HepG2 (cell line): ENCODE results near the gene HHLA2. TPM values are rescaled to one million over a fixed set of nuclear protein-coding genes. Genes with fewer than 3 reads are reported as not detected.

Source experiments
- ATAC-seq: fragments of 200-7000 bp; cut with Tn5 transposase; 3 replicates; pipeline ENCODE4 v1.9.1; 2020; ENCODE audit warnings: mild to moderate bottlenecking, moderate library complexity
- BruUV-seq: library from RNA; stranded (reverse); fragments of 400-500 nt; replicated peaks from 2 replicates; lab custom pipeline; 2021; lab: Mats Ljungman, UMichigan
- CTCF ChIA-PET: fragments of 300-600 bp; formaldehyde crosslinking; extraction: SDS; loops from one replicate; lab custom pipeline; 2021; ENCODE audit warnings: low total read pairs, inconsistent platforms, low intra/inter-chr PET ratio; lab: Yijun Ruan, JAX
- POLR2A ChIA-PET: fragments of 350-600 bp; sonication (Branson Sonifier 250); formaldehyde crosslinking; loops from one replicate; lab custom pipeline; 2020; ENCODE audit warnings: antibody characterized with exemption, inconsistent platforms; lab: Yijun Ruan, JAX
- DNase-seq: peaks from one replicate; pipeline ENCODE4 v3.0.0-alpha.2; 2015; ENCODE audit warnings: low spot score
- FAIRE-seq: peaks from 3 replicates; lab custom pipeline; 2011; peaks lifted over from hg19 to GRCh38; lab: Jason Lieb, UNC
- H2AFZ ChIP-seq: one replicate; pipeline ENCODE4 v1.6.1; 2011; ENCODE audit warnings: low read length, inconsistent platforms
- H3K27ac ChIP-seq: fragments of 300-600 bp; 3 replicates; pipeline ENCODE4 v1.8.0; 2011; ENCODE audit warnings: mixed run types, mild to moderate bottlenecking, mixed read lengths, low read length, inconsistent platforms; ENCODE audit not compliant: insufficient read depth; ENCODE audit errors: extremely low read length
- H3K27me3 ChIP-seq, 2 experiments: fragments of 200-600 bp in 1 of 2; 2 replicates in 1 of 2; 3 replicates in 1 of 2; pipeline versions ENCODE4 v1.6.0 to v1.8.0; 2011; ENCODE audit warnings: low read length in 2 of 2, mild to moderate bottlenecking in 2 of 2, moderate library complexity in 2 of 2, inconsistent platforms in 1 of 2; ENCODE audit not compliant: insufficient read depth in 2 of 2, control insufficient read depth in 1 of 2
- H3K36me3 ChIP-seq, 2 experiments: fragments of 200-600 bp in 1 of 2; replicated peaks in 1 of 2; 2 replicates in 1 of 2; 3 replicates in 1 of 2; pipeline versions ENCODE4 v1.5.1 to v1.8.0; 2011; ENCODE audit warnings: low read length in 2 of 2, inconsistent platforms in 1 of 2; ENCODE audit not compliant: insufficient read depth in 2 of 2, control insufficient read depth in 1 of 2
- H3K4me1 ChIP-seq: 2 replicates; pipeline ENCODE4 v1.5.1; 2012; ENCODE audit warnings: low read length, inconsistent platforms; ENCODE audit not compliant: insufficient read depth
- H3K4me2 ChIP-seq: 2 replicates; pipeline ENCODE4 v1.6.0; 2011; ENCODE audit warnings: low read depth, low read length, inconsistent platforms
- H3K4me3 ChIP-seq, 3 experiments: fragments of 200-600 bp in 1 of 3; sonication (generic), shearing (Covaris generic) in 1 of 3; replicated peaks in 1 of 3; 2 replicates each; pipeline ENCODE4 v1.5.1; 2011 to 2016; ENCODE audit warnings: low read length in 3 of 3, inconsistent platforms in 2 of 3, low read depth in 2 of 3, mild to moderate bottlenecking in 2 of 3, control low read depth in 1 of 3, mixed read lengths in 1 of 3; ENCODE audit not compliant: insufficient read depth in 1 of 3
- H3K79me2 ChIP-seq: one replicate; pipeline ENCODE4 v1.6.1; 2011; ENCODE audit warnings: low read length, inconsistent platforms; ENCODE audit not compliant: insufficient read depth
- H3K9ac ChIP-seq: 2 replicates; pipeline ENCODE4 v1.6.0; 2011; ENCODE audit warnings: mild to moderate bottlenecking, low read depth, low read length, inconsistent platforms; ENCODE audit not compliant: insufficient read depth
- H3K9me3 ChIP-seq: 2 replicates; pipeline ENCODE4 v1.5.1; 2012; ENCODE audit warnings: mild to moderate bottlenecking, low read length
- H4K20me1 ChIP-seq: 2 replicates; pipeline ENCODE4 v1.6.0; 2011; ENCODE audit warnings: inconsistent platforms, mild to moderate bottlenecking, low read length, moderate library complexity; ENCODE audit not compliant: insufficient read depth
- DMAP1 ChIP-seq: IDR thresholded peaks from 2 replicates; pipeline ENCODE4 v1.6.1; 2016
- DNMT3B ChIP-seq: conservative IDR thresholded peaks from 2 replicates; pipeline ENCODE4 v1.6.1; 2016; ENCODE audit warnings: missing biosample characterization, control low read depth
- FOXA1 ChIP-seq, 2 experiments: fragments of 450-650 bp in 1 of 2; sonication (generic) in 1 of 2; formaldehyde crosslinking in 1 of 2; IDR thresholded peaks; 2 replicates each; pipeline versions ENCODE4 v1.4.0 to v1.6.1; 2016 to 2020; ENCODE audit warnings: missing genetic modification reagents in 1 of 2
- NFKBIZ ChIP-seq: IDR thresholded peaks from 2 replicates; pipeline ENCODE4 v1.6.1; 2018; ENCODE audit warnings: missing genetic modification reagents, missing compliant biosample characterization
- RFX1 ChIP-seq: fragments of 450-650 bp; IDR thresholded peaks from 2 replicates; pipeline ENCODE4 v1.6.1; 2017
- ZNF652 ChIP-seq: IDR thresholded peaks from 2 replicates; pipeline ENCODE4 v1.6.1; 2016; ENCODE audit warnings: low read depth, borderline replicate concordance
- WGBS: methylation state at CpG from one replicate; pipeline ENCODE4 v1.1.6; 2017; ENCODE audit warnings: low lambda C conversion rate; 5-methylcytosine and 5-hydroxymethylcytosine counted together
- in situ Hi-C: cut with HindIII; loops from 2 replicates; pipeline ENCODE4 v1.10.0; 2017; ENCODE audit warnings: low pct_unique_long_range_greater_than_20kb; ENCODE audit not compliant: extremely low pct_ligation_motif_present
- intact Hi-C: fragments of 100-400 bp; cut with micrococcal nuclease; formaldehyde crosslinking; loops from one replicate; pipeline ENCODE4 v1.10.0; 2022; ENCODE audit not compliant: unreplicated experiment
- polyA plus RNA-seq, 8 experiments: library from polyadenylated mRNA; depleted of rRNA in 3 of 8; stranded (reverse) in 7 of 8; unstranded in 1 of 8; fragments of >200 nt; fragmentation: Illumina TruSeq in 4 of 8; extraction: Trizol in 4 of 8; gene quantifications; 2 replicates each; pipeline versions ENCODE4 v1.2.1 to v1.2.3, GENCODE V29; 2011 to 2016; ENCODE audit warnings: low read depth in 4 of 8, missing spikeins in 1 of 8, mixed read lengths in 1 of 8; ENCODE audit not compliant: insufficient read depth in 1 of 8
- total RNA-seq, 5 experiments: library from RNA; depleted of rRNA; stranded (reverse); fragments of >200 nt; fragmentation: Illumina TruSeq; extraction: Trizol; gene quantifications; 2 replicates each; pipeline ENCODE4 v1.2.3, GENCODE V29; 2016; ENCODE audit warnings: low read depth in 1 of 5
- TF ChIP-seq, protein P1 (sequence below): sonication (generic); formaldehyde crosslinking; IDR thresholded peaks from 2 replicates; pipeline ENCODE4 v1.4.0; 2020; ENCODE audit warnings: mild to moderate bottlenecking, missing genetic modification reagents, borderline replicate concordance
- TF ChIP-seq, protein P2 (sequence below): sonication (generic); formaldehyde crosslinking; IDR thresholded peaks from 2 replicates; pipeline ENCODE4 v1.9.0; 2021; ENCODE audit warnings: mild to moderate bottlenecking, missing genetic modification reagents

HHLA2 gene
- total and polyA plus RNA-seq, 2 of the 13 experiments (the other 11 are each of a cell fraction or from before 2014, with no cell fraction given): not detected

DNA sequence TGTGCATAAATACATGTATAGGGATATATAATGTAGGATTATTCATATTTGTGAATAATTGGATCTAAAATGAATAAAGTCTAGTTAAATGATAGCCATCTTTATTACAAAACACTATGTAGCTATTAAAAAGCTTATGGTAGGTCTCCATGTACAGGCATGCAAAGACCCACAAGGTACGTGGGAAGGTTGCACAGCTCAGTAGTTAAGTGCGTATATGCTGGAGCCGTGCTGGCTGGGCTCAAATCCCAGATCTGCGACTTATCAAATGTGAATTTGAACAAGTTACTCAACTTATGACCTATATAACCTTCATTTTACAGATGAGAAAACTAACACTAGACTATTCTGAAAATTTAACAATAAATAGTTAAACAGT, 113.4 kb downstream of the HHLA2 start:
- no peak overlapping the region for H3K4me2 ChIP-seq
- H3K9me3 ChIP-seq: no peaks in the 10 kb centered on the region
- no TSS peak for BruUV-seq
- CTCF ChIA-PET: no interaction called here
- in situ Hi-C loops: loop anchor here (5.0 to 10.0 kb wide), 2 partner anchors 257 to 475 kb away; no protein-coding TSS in a partner anchor
- no peak overlapping the region for H2AFZ ChIP-seq
- peaks cover 0 to 4% of the 10 kb centered on the region in 2 experiments; a peak in 2 of 5 replicates for H3K27me3 ChIP-seq
- H3K9ac ChIP-seq: no peak overlapping the region
- no peak overlapping the region for H3K4me3 ChIP-seq
- 18% methylated on average over 4 of the region's 4 CpGs for WGBS
- no peak overlapping the region for H3K27ac ChIP-seq
- DNase-seq (no peak), ATAC-seq (no peak)
- POLR2A ChIA-PET: no interaction called here
- no peaks in the 10 kb centered on the region for H4K20me1 ChIP-seq
- TF ChIP-seq, protein P1, sequence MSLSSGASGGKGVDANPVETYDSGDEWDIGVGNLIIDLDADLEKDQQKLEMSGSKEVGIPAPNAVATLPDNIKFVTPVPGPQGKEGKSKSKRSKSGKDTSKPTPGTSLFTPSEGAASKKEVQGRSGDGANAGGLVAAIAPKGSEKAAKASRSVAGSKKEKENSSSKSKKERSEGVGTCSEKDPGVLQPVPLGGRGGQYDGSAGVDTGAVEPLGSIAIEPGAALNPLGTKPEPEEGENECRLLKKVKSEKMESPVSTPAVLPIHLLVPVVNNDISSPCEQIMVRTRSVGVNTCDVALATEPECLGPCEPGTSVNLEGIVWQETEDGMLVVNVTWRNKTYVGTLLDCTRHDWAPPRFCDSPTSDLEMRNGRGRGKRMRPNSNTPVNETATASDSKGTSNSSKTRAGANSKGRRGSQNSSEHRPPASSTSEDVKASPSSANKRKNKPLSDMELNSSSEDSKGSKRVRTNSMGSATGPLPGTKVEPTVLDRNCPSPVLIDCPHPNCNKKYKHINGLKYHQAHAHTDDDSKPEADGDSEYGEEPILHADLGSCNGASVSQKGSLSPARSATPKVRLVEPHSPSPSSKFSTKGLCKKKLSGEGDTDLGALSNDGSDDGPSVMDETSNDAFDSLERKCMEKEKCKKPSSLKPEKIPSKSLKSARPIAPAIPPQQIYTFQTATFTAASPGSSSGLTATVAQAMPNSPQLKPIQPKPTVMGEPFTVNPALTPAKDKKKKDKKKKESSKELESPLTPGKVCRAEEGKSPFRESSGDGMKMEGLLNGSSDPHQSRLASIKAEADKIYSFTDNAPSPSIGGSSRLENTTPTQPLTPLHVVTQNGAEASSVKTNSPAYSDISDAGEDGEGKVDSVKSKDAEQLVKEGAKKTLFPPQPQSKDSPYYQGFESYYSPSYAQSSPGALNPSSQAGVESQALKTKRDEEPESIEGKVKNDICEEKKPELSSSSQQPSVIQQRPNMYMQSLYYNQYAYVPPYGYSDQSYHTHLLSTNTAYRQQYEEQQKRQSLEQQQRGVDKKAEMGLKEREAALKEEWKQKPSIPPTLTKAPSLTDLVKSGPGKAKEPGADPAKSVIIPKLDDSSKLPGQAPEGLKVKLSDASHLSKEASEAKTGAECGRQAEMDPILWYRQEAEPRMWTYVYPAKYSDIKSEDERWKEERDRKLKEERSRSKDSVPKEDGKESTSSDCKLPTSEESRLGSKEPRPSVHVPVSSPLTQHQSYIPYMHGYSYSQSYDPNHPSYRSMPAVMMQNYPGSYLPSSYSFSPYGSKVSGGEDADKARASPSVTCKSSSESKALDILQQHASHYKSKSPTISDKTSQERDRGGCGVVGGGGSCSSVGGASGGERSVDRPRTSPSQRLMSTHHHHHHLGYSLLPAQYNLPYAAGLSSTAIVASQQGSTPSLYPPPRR (CRISPR knock-in tag): no peak
- TF ChIP-seq RFX1: no peak
- TF ChIP-seq, protein P2, sequence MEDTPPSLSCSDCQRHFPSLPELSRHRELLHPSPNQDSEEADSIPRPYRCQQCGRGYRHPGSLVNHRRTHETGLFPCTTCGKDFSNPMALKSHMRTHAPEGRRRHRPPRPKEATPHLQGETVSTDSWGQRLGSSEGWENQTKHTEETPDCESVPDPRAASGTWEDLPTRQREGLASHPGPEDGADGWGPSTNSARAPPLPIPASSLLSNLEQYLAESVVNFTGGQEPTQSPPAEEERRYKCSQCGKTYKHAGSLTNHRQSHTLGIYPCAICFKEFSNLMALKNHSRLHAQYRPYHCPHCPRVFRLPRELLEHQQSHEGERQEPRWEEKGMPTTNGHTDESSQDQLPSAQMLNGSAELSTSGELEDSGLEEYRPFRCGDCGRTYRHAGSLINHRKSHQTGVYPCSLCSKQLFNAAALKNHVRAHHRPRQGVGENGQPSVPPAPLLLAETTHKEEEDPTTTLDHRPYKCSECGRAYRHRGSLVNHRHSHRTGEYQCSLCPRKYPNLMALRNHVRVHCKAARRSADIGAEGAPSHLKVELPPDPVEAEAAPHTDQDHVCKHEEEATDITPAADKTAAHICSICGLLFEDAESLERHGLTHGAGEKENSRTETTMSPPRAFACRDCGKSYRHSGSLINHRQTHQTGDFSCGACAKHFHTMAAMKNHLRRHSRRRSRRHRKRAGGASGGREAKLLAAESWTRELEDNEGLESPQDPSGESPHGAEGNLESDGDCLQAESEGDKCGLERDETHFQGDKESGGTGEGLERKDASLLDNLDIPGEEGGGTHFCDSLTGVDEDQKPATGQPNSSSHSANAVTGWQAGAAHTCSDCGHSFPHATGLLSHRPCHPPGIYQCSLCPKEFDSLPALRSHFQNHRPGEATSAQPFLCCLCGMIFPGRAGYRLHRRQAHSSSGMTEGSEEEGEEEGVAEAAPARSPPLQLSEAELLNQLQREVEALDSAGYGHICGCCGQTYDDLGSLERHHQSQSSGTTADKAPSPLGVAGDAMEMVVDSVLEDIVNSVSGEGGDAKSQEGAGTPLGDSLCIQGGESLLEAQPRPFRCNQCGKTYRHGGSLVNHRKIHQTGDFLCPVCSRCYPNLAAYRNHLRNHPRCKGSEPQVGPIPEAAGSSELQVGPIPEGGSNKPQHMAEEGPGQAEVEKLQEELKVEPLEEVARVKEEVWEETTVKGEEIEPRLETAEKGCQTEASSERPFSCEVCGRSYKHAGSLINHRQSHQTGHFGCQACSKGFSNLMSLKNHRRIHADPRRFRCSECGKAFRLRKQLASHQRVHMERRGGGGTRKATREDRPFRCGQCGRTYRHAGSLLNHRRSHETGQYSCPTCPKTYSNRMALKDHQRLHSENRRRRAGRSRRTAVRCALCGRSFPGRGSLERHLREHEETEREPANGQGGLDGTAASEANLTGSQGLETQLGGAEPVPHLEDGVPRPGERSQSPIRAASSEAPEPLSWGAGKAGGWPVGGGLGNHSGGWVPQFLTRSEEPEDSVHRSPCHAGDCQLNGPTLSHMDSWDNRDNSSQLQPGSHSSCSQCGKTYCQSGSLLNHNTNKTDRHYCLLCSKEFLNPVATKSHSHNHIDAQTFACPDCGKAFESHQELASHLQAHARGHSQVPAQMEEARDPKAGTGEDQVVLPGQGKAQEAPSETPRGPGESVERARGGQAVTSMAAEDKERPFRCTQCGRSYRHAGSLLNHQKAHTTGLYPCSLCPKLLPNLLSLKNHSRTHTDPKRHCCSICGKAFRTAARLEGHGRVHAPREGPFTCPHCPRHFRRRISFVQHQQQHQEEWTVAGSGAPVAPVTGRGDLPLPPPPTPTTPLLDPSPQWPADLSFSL: no peak
- TF ChIP-seq FOXA1 (IDR thresholded peaks at IDR 0.05): no peak
- TF ChIP-seq FOXA1 (CRISPR knock-in tag; IDR thresholded peaks at IDR 0.05): no peak
- no peak for TF ChIP-seq NFKBIZ (CRISPR knock-in tag)
- TF ChIP-seq DMAP1: no peak
- no peak for TF ChIP-seq ZNF652 (CRISPR knock-in tag)
- TF ChIP-seq DNMT3B (CRISPR knock-in tag): no peak
- TF ChIP-seq, all 625 proteins: peak for 0
- H3K36me3 ChIP-seq: no peaks in the 10 kb centered on the region
- H3K79me2 ChIP-seq: no peaks in the 10 kb centered on the region
- no peak for FAIRE-seq
- H3K4me1 ChIP-seq: peaks cover 8% of the 10 kb centered on the region
- intact Hi-C loops: loop anchor here (5.0 kb wide), 1 partner anchor 472 kb away; no protein-coding TSS in a partner anchor
